Central memory CD8-positive, alpha-beta T cell (primary cell): ENCODE results near the gene HMGA1.
"Not testable (repeated sequence)": the region's sequence is repeated elsewhere in the genome, so short reads cannot be mapped to it uniquely, and the experiment has no call there.

ENCODE experiments used
- ATAC-seq: fragments of 150-1000 bp; cut with Tn5 transposase; replicated peaks from 2 replicates; pipeline ENCODE4 v1.10.0; 2022; ENCODE audit warnings: mild to moderate bottlenecking, moderate FRiP score, moderate number of reproducible peaks; ENCODE audit not compliant: poor library complexity, severe bottlenecking; ENCODE audit errors: extremely low read depth
- DNase-seq, 2 donors: peaks; one replicate each; pipeline ENCODE4 v3.0.0; 2021; ENCODE audit warnings: low spot score in 2 of 2
- H3K27ac Mint-ChIP-seq: one replicate; pipeline ENCODE4 v1.8.0; 2022; ENCODE audit warnings: low read depth, mild to moderate bottlenecking, moderate library complexity, mixed read lengths
- H3K27me3 Mint-ChIP-seq: one replicate; pipeline ENCODE4 v1.8.0; 2022; ENCODE audit warnings: mixed read lengths
- H3K36me3 Mint-ChIP-seq: one replicate; pipeline ENCODE4 v1.8.0; 2022; ENCODE audit warnings: mild to moderate bottlenecking, moderate library complexity, mixed read lengths; ENCODE audit not compliant: insufficient read depth
- H3K4me1 Mint-ChIP-seq: one replicate; pipeline ENCODE4 v1.8.0; 2022; ENCODE audit warnings: mixed read lengths
- H3K4me3 Mint-ChIP-seq: one replicate; pipeline ENCODE4 v1.8.0; 2022; ENCODE audit warnings: mild to moderate bottlenecking, moderate library complexity, mixed read lengths
- H3K9me3 Mint-ChIP-seq: one replicate; pipeline ENCODE4 v1.8.0; 2022; ENCODE audit warnings: mixed read lengths

Gene HMGA1

GRCh38 chr6:34269132-34269531 lies 32.5 kb downstream of the HMGA1 start:
- H3K4me3 Mint-ChIP-seq, H3K9me3 Mint-ChIP-seq, H3K27ac Mint-ChIP-seq, H3K4me1 Mint-ChIP-seq, H3K27me3 Mint-ChIP-seq, DNase-seq, H3K36me3 Mint-ChIP-seq, ATAC-seq: not testable (repeated sequence)

- H3K27me3 Mint-ChIP-seq, ATAC-seq, H3K4me3 Mint-ChIP-seq, DNase-seq, H3K9me3 Mint-ChIP-seq, H3K36me3 Mint-ChIP-seq, H3K4me1 Mint-ChIP-seq: not testable (repeated sequence)
- peak overlapping the region; percentile 19 for H3K27ac Mint-ChIP-seq
Measured at GRCh38 chr6:34269658-34270341, 33.1 kb downstream of the HMGA1 start.

- Mint-ChIP-seq H3K4me3 (no peak overlapping the region), H3K4me1 (peaks cover 5% of the 10 kb centered on the region), H3K27ac (no peak overlapping the region), H3K27me3 (no peaks in the 10 kb centered on the region), H3K36me3 (peaks cover 2% of the 10 kb centered on the region), H3K9me3 (no peaks in the 10 kb centered on the region)
- ATAC-seq (no peak), DNase-seq (no peak)
Measured at GRCh38 chr6:34272013-34272926, 35.6 kb downstream of the HMGA1 start.

GRCh38 chr6:34273242-34273805 lies 36.7 kb downstream of the HMGA1 start:
- no peak for ATAC-seq
- H3K4me1 Mint-ChIP-seq = peaks cover 5% of the 10 kb centered on the region
- no peak overlapping the region for H3K27ac Mint-ChIP-seq
- no peak for DNase-seq
- peaks cover 2% of the 10 kb centered on the region for H3K36me3 Mint-ChIP-seq
- no peaks in the 10 kb centered on the region for H3K27me3 Mint-ChIP-seq
- no peak overlapping the region for H3K4me3 Mint-ChIP-seq
- no peaks in the 10 kb centered on the region for H3K9me3 Mint-ChIP-seq

GRCh38 chr6:34274129-34274528 lies 37.5 kb downstream of the HMGA1 start:
- H3K27ac Mint-ChIP-seq = no peak overlapping the region
- no peak overlapping the region for H3K4me3 Mint-ChIP-seq
- H3K9me3 Mint-ChIP-seq = no peaks in the 10 kb centered on the region
- DNase-seq = no peak
- H3K4me1 Mint-ChIP-seq = peaks cover 5% of the 10 kb centered on the region
- no peak for ATAC-seq
- H3K36me3 Mint-ChIP-seq = peaks cover 4% of the 10 kb centered on the region
- H3K27me3 Mint-ChIP-seq = no peaks in the 10 kb centered on the region

- H3K27me3 Mint-ChIP-seq = no peaks in the 10 kb centered on the region
- H3K4me1 Mint-ChIP-seq = no peaks in the 10 kb centered on the region
- DNase-seq (no peak), ATAC-seq (no peak)
- peaks cover 6% of the 10 kb centered on the region for H3K36me3 Mint-ChIP-seq
- no peak overlapping the region for H3K27ac Mint-ChIP-seq
- no peaks in the 10 kb centered on the region for H3K9me3 Mint-ChIP-seq
- no peak overlapping the region for H3K4me3 Mint-ChIP-seq
Measured at GRCh38 chr6:34275128-34275804, 38.6 kb downstream of the HMGA1 start.

GRCh38 chr6:34276191-34276590 lies 39.5 kb downstream of the HMGA1 start:
- ATAC-seq (no peak), DNase-seq (no peak)
- Mint-ChIP-seq H3K9me3 (no peaks in the 10 kb centered on the region), H3K27me3 (no peaks in the 10 kb centered on the region), H3K4me1 (no peaks in the 10 kb centered on the region), H3K36me3 (peaks cover 9% of the 10 kb centered on the region), H3K27ac (no peak overlapping the region), H3K4me3 (no peak overlapping the region)

GRCh38 chr6:34276881-34277762 lies 40.4 kb downstream of the HMGA1 start:
- no peaks in the 10 kb centered on the region for H3K4me1 Mint-ChIP-seq
- DNase-seq (no peak), ATAC-seq (no peak)
- H3K9me3 Mint-ChIP-seq = no peaks in the 10 kb centered on the region
- no peak overlapping the region for H3K4me3 Mint-ChIP-seq
- no peak overlapping the region for H3K27ac Mint-ChIP-seq
- H3K36me3 Mint-ChIP-seq = peaks cover 9% of the 10 kb centered on the region
- H3K27me3 Mint-ChIP-seq = no peaks in the 10 kb centered on the region

GRCh38 chr6:34277763-34278112 lies 41.1 kb downstream of the HMGA1 start:
- DNase-seq = no peak
- Mint-ChIP-seq H3K4me1 (no peaks in the 10 kb centered on the region), H3K27ac (no peak overlapping the region), H3K36me3 (peaks cover 9% of the 10 kb centered on the region), H3K9me3 (no peaks in the 10 kb centered on the region), H3K4me3 (no peak overlapping the region), H3K27me3 (no peaks in the 10 kb centered on the region)
- no peak for ATAC-seq

- Mint-ChIP-seq H3K27ac (peak overlapping the region; percentile 39), H3K27me3 (no peaks in the 10 kb centered on the region), H3K4me1 (no peaks in the 10 kb centered on the region), H3K4me3 (no peak overlapping the region), H3K36me3 (peaks cover 7% of the 10 kb centered on the region), H3K9me3 (no peaks in the 10 kb centered on the region)
- ATAC-seq (no peak), DNase-seq (no peak)
Measured at GRCh38 chr6:34278833-34279232, 42.2 kb downstream of the HMGA1 start.

- H3K4me1 Mint-ChIP-seq = no peaks in the 10 kb centered on the region
- H3K27me3 Mint-ChIP-seq = no peaks in the 10 kb centered on the region
- DNase-seq = no peak
- no peaks in the 10 kb centered on the region for H3K9me3 Mint-ChIP-seq
- no peak overlapping the region for H3K4me3 Mint-ChIP-seq
- peaks cover 7% of the 10 kb centered on the region for H3K36me3 Mint-ChIP-seq
- H3K27ac Mint-ChIP-seq = no peak overlapping the region
- no peak for ATAC-seq
Measured at GRCh38 chr6:34280216-34280615, 43.5 kb downstream of the HMGA1 start.
